HepG2 (cell line): ENCODE results near the gene HDGFL2. TPM values are rescaled to one million over a fixed set of nuclear protein-coding genes. Genes with fewer than 3 reads are reported as not detected.

Source experiments
- ARID2 ChIP-seq: sonication (generic); formaldehyde crosslinking; IDR thresholded peaks from 2 replicates; pipeline ENCODE4 v1.8.1; 2022; ENCODE audit warnings: mild to moderate bottlenecking, missing genetic modification reagents, borderline replicate concordance
- ATF7-NPFF ChIP-seq: sonication (generic); formaldehyde crosslinking; IDR thresholded peaks from 2 replicates; pipeline ENCODE4 v1.8.1; 2023; ENCODE audit warnings: mild to moderate bottlenecking, low read depth, missing genetic modification reagents, moderate library complexity
- ELF1 ChIP-seq: sonication (generic); formaldehyde crosslinking; IDR thresholded peaks from 2 replicates; pipeline ENCODE4 v1.4.0; 2020; ENCODE audit warnings: missing genetic modification reagents
- HCFC1 ChIP-seq: fragments of 150-350 bp; IDR thresholded peaks from 2 replicates; pipeline ENCODE4 v1.6.1; 2014; ENCODE audit warnings: low read depth, low read length
- MEIS2 ChIP-seq: sonication (generic); formaldehyde crosslinking; IDR thresholded peaks from 2 replicates; pipeline ENCODE4 v1.9.0; 2021; ENCODE audit warnings: mild to moderate bottlenecking, missing genetic modification reagents
- MIER2 ChIP-seq: IDR thresholded peaks from 2 replicates; pipeline ENCODE4 v1.6.1; 2016; ENCODE audit warnings: missing biosample characterization, missing genetic modification reagents
- NFE2L2 ChIP-seq: fragments of 150-350 bp; IDR thresholded peaks from 2 replicates; pipeline ENCODE4 v1.6.1; 2014; ENCODE audit warnings: low read length
- NR2F6 ChIP-seq, 2 experiments: IDR thresholded peaks; 2 replicates each; pipeline ENCODE4 v1.6.1; 2016; ENCODE audit warnings: antibody characterized with exemption in 1 of 2, mild to moderate bottlenecking in 1 of 2
- RFX5 ChIP-seq: IDR thresholded peaks from 2 replicates; pipeline ENCODE4 v1.6.1; 2011; ENCODE audit warnings: low read depth, low read length, improper control_type of control experiment
- RNF2 ChIP-seq: fragments of 450-650 bp; conservative IDR thresholded peaks from 2 replicates; pipeline ENCODE4 v1.6.1; 2016; ENCODE audit warnings: low read depth
- SKI ChIP-seq: fragments of 450-650 bp; IDR thresholded peaks from one replicate; pipeline ENCODE4 v1.6.1; 2018; ENCODE audit warnings: mild to moderate bottlenecking; ENCODE audit not compliant: partially characterized antibody
- SOX13 ChIP-seq, 3 experiments: fragments of 450-650 bp in 1 of 3; sonication (generic) in 1 of 3; formaldehyde crosslinking in 1 of 3; IDR thresholded peaks in 2 of 3; conservative IDR thresholded peaks in 1 of 3; 2 replicates each; pipeline versions ENCODE4 v1.5.0 to v1.6.1; 2016 to 2020; ENCODE audit warnings: antibody characterized with exemption in 1 of 3, mild to moderate bottlenecking in 1 of 3, missing compliant biosample characterization in 1 of 3, missing genetic modification reagents in 1 of 3, moderate library complexity in 1 of 3
- SP4 ChIP-seq: sonication (generic); formaldehyde crosslinking; IDR thresholded peaks from 2 replicates; pipeline ENCODE4 v1.8.1; 2023; ENCODE audit warnings: mild to moderate bottlenecking, missing genetic modification reagents
- ZBTB49 ChIP-seq: sonication (generic); formaldehyde crosslinking; IDR thresholded peaks from 2 replicates; pipeline ENCODE4 v1.4.0; 2020; ENCODE audit warnings: missing genetic modification reagents, borderline replicate concordance
- ZEB1 ChIP-seq: IDR thresholded peaks from 2 replicates; pipeline ENCODE4 v1.6.1; 2012; ENCODE audit warnings: mild to moderate bottlenecking, low read depth, inconsistent platforms; ENCODE audit not compliant: insufficient replicate concordance
- ZHX2 ChIP-seq, 2 experiments: sonication (generic) in 1 of 2; formaldehyde crosslinking in 1 of 2; IDR thresholded peaks; 2 replicates each; pipeline versions ENCODE4 v1.6.1 to v1.9.0; 2014 to 2022; ENCODE audit warnings: antibody characterized with exemption in 1 of 2, borderline replicate concordance in 1 of 2, inconsistent platforms in 1 of 2, low read depth in 1 of 2, missing genetic modification reagents in 1 of 2
- ZMAT3 ChIP-seq: sonication (generic); formaldehyde crosslinking; conservative IDR thresholded peaks from 2 replicates; pipeline ENCODE4 v1.7.0; 2021; ENCODE audit warnings: missing genetic modification reagents
- ZNF121 ChIP-seq: sonication (generic); formaldehyde crosslinking; IDR thresholded peaks from 2 replicates; pipeline ENCODE4 v1.5.0; 2020; ENCODE audit warnings: mild to moderate bottlenecking, missing genetic modification reagents
- ZNF614 ChIP-seq: IDR thresholded peaks from 2 replicates; pipeline ENCODE4 v1.6.1; 2018; ENCODE audit warnings: missing biosample characterization, missing genetic modification reagents, inconsistent platforms, borderline replicate concordance
- ZNF788 ChIP-seq: sonication (generic); formaldehyde crosslinking; IDR thresholded peaks from 2 replicates; pipeline ENCODE4 v1.5.0; 2020; ENCODE audit warnings: mild to moderate bottlenecking, missing genetic modification reagents, borderline replicate concordance
- polyA plus RNA-seq, 8 experiments: library from polyadenylated mRNA; depleted of rRNA in 3 of 8; stranded (reverse) in 7 of 8; unstranded in 1 of 8; fragments of >200 nt; fragmentation: Illumina TruSeq in 4 of 8; extraction: Trizol in 4 of 8; gene quantifications; 2 replicates each; pipeline versions ENCODE4 v1.2.1 to v1.2.3, GENCODE V29; 2011 to 2016; ENCODE audit warnings: low read depth in 4 of 8, missing spikeins in 1 of 8, mixed read lengths in 1 of 8; ENCODE audit not compliant: insufficient read depth in 1 of 8
- total RNA-seq, 5 experiments: library from RNA; depleted of rRNA; stranded (reverse); fragments of >200 nt; fragmentation: Illumina TruSeq; extraction: Trizol; gene quantifications; 2 replicates each; pipeline ENCODE4 v1.2.3, GENCODE V29; 2016; ENCODE audit warnings: low read depth in 1 of 5
- TF ChIP-seq, protein P1 (sequence below): sonication (generic); formaldehyde crosslinking; IDR thresholded peaks from 2 replicates; pipeline ENCODE4 v1.4.0; 2020; ENCODE audit warnings: missing genetic modification reagents

Gene HDGFL2
- total and polyA plus RNA-seq, 2 of the 13 experiments (the other 11 are each of a cell fraction or from before 2014, with no cell fraction given): 20.0 to 51.1 TPM

DNA sequence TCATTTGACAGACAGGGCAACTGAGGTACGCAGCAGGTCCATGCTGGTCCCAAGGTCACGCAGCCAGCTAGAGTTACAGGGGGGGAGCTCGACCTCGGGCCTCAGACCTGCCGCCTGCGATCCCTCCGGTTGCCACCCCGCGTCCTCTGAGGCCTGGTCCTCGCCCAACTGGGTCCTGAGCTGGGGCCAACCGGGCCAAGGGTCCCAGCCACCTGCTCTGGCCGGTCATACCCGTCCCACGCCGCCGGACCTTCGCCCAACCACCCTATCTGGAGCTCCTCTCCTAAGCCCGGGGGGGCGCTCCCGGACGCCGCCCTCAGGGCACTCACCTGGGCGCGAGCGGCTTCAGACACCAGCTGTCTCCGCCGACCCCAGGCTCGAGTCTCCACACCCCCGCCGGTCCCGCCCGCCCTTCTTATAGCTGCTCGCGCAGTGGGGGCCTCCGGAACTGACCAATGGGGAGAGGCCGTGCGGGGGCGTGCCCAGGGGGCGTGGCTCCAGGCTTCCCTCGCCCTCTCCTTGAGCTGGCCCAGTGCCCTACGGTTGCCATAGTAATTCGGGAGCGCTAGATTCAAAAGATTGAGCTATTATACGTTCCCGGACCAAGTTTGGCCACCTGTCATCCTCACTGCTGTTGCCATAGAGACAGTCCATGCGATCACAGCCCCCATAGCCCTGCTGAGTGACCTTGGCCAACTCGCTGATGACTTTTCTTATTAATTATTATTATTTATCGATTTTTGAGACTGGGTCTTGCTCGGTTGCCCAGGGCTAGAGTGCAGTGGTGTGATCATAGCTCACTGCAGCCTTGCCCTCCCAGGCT, 63.0 kb downstream of the HDGFL2 start, which contains the start of gene PLIN5 (continued):
- TF ChIP-seq SOX13 (IDR thresholded peaks at IDR 0.05): no peak; the same call in 1 of the 2 replicates
- no peak; a peak in 1 of 4 replicates for TF ChIP-seq SOX13 (CRISPR knock-in tag; conservative IDR thresholded peaks at IDR 0.05 in 1 of 2, IDR thresholded peaks at IDR 0.05 in 1 of 2)
- no peak for TF ChIP-seq RFX5
- TF ChIP-seq, protein P1, sequence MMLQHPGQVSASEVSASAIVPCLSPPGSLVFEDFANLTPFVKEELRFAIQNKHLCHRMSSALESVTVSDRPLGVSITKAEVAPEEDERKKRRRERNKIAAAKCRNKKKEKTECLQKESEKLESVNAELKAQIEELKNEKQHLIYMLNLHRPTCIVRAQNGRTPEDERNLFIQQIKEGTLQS (CRISPR knock-in tag): no peak
- TF ChIP-seq ATF7-NPFF (CRISPR knock-in tag): no peak
- no peak for TF ChIP-seq MEIS2 (CRISPR knock-in tag)
- 0 out of 2 replicates have a peak, but pooled peaks have one; percentile 46 for TF ChIP-seq ARID2 (CRISPR knock-in tag)
- no peak for TF ChIP-seq NR2F6 (IDR thresholded peaks at IDR 0.05)
- 0 out of 2 replicates have a peak, but pooled peaks have one; percentile 8 for TF ChIP-seq NR2F6 (CRISPR knock-in tag; IDR thresholded peaks at IDR 0.05)
- no peak for TF ChIP-seq RNF2
- no peak for TF ChIP-seq ZBTB49 (CRISPR knock-in tag)
- TF ChIP-seq SP4 (CRISPR knock-in tag): peak; percentile 76
- TF ChIP-seq ZNF121 (CRISPR knock-in tag): peak; percentile 62
- no peak for TF ChIP-seq ELF1 (CRISPR knock-in tag)
- TF ChIP-seq ZMAT3 (CRISPR knock-in tag): no peak; the same call in 1 of the 2 replicates
- peak; percentile 47; the same call in 1 of the 2 replicates for TF ChIP-seq ZNF788 (CRISPR knock-in tag)
- no peak for TF ChIP-seq NFE2L2
- no peak for TF ChIP-seq ZNF614 (CRISPR knock-in tag)
- TF ChIP-seq SKI: peak; percentile 10
- no peak for TF ChIP-seq HCFC1
- TF ChIP-seq ZHX2 (IDR thresholded peaks at IDR 0.05; ENCODE audit: low read depth): no peak
- TF ChIP-seq ZHX2 (CRISPR knock-in tag; IDR thresholded peaks at IDR 0.05; ENCODE audit: borderline replicate concordance): no peak
- no peak for TF ChIP-seq ZEB1
- TF ChIP-seq MIER2 (CRISPR knock-in tag): no peak
